Measurements from ENCODE around the gene UQCC5. TPM values are rescaled to one million over a fixed set of nuclear protein-coding genes. Genes with fewer than 3 reads are reported as not detected.

The UQCC5 gene
- total and polyA plus RNA-seq, 4 donors = 4.5 to 14.0 (median 8.1) TPM

DNA sequence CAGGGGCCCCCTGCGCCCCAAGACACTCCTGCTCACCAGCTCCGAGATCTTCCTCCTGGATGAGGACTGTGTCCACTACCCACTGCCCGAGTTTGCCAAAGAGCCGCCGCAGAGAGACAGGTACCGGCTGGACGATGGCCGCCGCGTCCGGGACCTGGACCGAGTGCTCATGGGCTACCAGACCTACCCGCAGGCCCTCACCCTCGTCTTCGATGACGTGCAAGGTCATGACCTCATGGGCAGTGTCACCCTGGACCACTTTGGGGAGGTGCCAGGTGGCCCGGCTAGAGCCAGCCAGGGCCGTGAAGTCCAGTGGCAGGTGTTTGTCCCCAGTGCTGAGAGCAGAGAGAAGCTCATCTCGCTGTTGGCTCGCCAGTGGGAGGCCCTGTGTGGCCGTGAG, 44.3 kb upstream of the UQCC5 start:
- no peak overlapping the region for H3K27ac ChIP-seq (ENCODE audit: low read depth in 1 of 2, low read length in 2 of 2)
- peaks cover 0 to 2% of the 10 kb centered on the region in 2 donors for H3K36me3 ChIP-seq (ENCODE audit: control insufficient read depth in 1 of 2, insufficient read depth in 2 of 2, low read length in 1 of 2)
- no peak for ATAC-seq (ENCODE audit: low FRiP score)

DNA sequence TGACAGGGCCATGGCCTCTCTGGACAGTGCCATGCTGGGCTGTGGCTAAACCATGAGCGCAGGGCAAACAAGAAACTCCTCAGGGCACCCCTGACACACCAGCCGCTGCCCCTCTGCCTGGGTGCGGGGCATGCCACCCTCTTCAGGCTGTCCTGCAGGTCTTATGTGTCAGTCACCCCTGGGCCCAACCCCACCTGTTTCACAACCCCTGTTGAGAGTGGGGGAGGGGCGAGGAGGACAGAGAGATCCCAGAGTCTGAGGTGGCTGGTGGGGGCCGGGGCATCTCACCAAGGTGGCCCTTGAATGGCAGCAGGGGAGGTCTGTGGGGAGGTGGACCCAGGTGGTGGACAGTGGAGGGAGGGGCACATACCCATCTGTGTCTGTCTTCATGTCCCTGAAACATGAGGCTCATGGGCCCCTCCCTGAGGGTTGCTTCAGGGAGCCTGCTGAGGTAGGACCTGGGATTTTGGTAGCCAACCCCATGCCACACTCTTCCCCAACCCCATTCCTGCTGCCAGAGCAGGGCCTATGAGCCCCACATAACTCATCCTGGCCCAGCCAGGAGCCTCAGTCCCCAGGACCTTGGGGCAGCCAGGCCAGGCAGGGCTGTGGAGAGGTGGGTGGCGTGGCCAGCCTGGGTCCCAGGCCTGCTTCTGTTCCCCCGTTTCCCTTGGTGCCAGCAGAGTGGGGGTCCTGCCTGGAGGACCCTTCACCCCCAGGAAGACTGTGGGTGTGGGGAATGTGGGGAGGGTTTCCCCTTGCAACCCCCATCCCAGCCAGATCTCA, 43.0 kb upstream of the UQCC5 start:
- ATAC-seq (ENCODE audit: low FRiP score) (no peak), DNase-seq (peak in 1 of 2 donors; percentile 75)
- H3K4me1 ChIP-seq (ENCODE audit: control insufficient read depth in 1 of 2, insufficient read depth in 2 of 2, low read length in 2 of 2) = no peaks in the 10 kb centered on the region
- WGBS, 2 donors = 89 to 90% methylated on average over 7 of the region's 7 CpGs
- H3K9me3 ChIP-seq (ENCODE audit: control insufficient read depth, low read length) = no peaks in the 10 kb centered on the region
- intact Hi-C loops (cut with DNase I) = no loop called here
- no peak overlapping the region for H3K4me3 ChIP-seq (ENCODE audit: low read length in 2 of 2)
- H3K36me3 ChIP-seq (ENCODE audit: control insufficient read depth in 1 of 2, insufficient read depth in 2 of 2, low read length in 1 of 2) = peaks cover 0 to 2% of the 10 kb centered on the region in 2 donors
- no peaks in the 10 kb centered on the region for H3K27me3 ChIP-seq (ENCODE audit: control insufficient read depth in 1 of 2, insufficient read depth in 2 of 2, low read length in 1 of 2)
- no peak overlapping the region for H3K27ac ChIP-seq (ENCODE audit: low read depth in 1 of 2, low read length in 2 of 2)

More for the DNA sequence above, 44.3 kb upstream of the UQCC5 start:
- Histone ChIP-seq H3K9me3 (ENCODE audit: control insufficient read depth, low read length) (no peaks in the 10 kb centered on the region), H3K4me3 (ENCODE audit: low read length in 2 of 2) (no peak overlapping the region), H3K27me3 (ENCODE audit: control insufficient read depth in 1 of 2, insufficient read depth in 2 of 2, low read length in 1 of 2) (no peaks in the 10 kb centered on the region), H3K4me1 (ENCODE audit: control insufficient read depth in 1 of 2, insufficient read depth in 2 of 2, low read length in 2 of 2) (no peaks in the 10 kb centered on the region)
- intact Hi-C loops (cut with DNase I) = no loop called here
- no peak for DNase-seq
- 90 to 92% methylated on average over 21 of the region's 21 CpGs for WGBS, 2 donors

DNA sequence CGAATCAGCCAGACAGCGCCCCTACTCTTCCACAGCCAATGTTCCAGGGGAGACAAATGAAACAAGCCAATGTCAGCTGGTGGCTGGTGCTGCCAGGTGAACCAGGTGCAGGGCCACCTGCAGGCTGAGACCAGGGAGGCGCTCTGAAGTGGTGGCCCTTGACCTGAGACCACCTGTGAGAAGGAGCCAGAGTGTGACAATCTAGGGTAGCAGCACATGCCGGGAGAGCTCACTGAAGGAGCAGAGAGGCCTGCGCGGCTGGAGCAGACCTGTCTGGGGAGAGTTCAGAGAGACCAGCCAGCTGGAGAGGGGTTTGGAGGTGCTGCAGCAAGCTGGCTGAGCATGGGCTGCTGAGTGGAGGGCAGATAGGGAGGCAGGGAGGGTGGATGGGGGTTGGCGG, 42.0 kb upstream of the UQCC5 start:
- 76 to 79% methylated on average over 7 of the region's 7 CpGs for WGBS, 2 donors
- no peaks in the 10 kb centered on the region for H3K4me1 ChIP-seq (ENCODE audit: control insufficient read depth in 1 of 2, insufficient read depth in 2 of 2, low read length in 2 of 2)
- intact Hi-C loops (cut with DNase I) = no loop called here
- ATAC-seq (ENCODE audit: low FRiP score) (no peak), DNase-seq (no peak)
- no peaks in the 10 kb centered on the region for H3K9me3 ChIP-seq (ENCODE audit: control insufficient read depth, low read length)
- no peak overlapping the region for H3K27ac ChIP-seq (ENCODE audit: low read depth in 1 of 2, low read length in 2 of 2)
- H3K27me3 ChIP-seq (ENCODE audit: control insufficient read depth in 1 of 2, insufficient read depth in 2 of 2, low read length in 1 of 2) = no peaks in the 10 kb centered on the region
- peaks cover 0 to 2% of the 10 kb centered on the region in 2 donors for H3K36me3 ChIP-seq (ENCODE audit: control insufficient read depth in 1 of 2, insufficient read depth in 2 of 2, low read length in 1 of 2)
- no peak overlapping the region for H3K4me3 ChIP-seq (ENCODE audit: low read length in 2 of 2)

DNA sequence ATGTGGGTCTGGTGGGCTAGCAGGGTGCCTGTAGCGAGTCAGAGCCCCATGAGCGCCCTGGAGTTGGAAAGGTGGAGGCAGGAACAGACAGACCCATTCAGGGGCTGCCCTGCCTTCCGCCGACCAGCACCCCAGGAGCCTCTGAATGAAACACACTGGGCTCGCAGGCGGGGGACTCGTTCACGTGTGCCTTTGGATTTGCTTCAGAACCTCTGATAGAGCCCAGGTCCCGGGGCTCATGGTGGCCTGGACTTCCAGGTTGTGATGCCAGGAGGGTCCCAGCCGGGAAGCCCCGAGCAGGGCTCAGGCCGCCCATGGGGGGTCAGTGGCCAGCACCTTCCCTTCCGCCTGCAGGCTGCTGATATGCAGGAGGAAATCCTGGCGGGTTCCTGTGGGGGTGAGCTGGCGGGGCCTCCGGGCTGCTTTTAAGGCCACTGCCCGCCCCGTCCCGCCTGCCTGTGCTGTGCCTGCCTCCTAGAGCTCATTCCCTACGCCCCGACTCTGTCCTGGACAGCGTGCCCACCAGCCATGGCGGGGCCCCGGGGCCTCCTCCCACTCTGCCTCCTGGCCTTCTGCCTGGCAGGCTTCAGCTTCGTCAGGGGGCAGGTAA, 41.4 kb upstream of the UQCC5 start, which contains the start of gene STAB1:
TSS of gene STAB1 (plus strand) at position 453 of the 610 bp plus-strand sequence. CDS start at position 529, 76 bp downstream.
- ATAC-seq (ENCODE audit: low FRiP score) (peak; percentile 35), DNase-seq (peak in 1 of 2 donors; percentile 68)
- Histone ChIP-seq H3K27ac (ENCODE audit: low read depth in 1 of 2, low read length in 2 of 2) (no peak within 1 kb of the TSS), H3K9me3 (ENCODE audit: control insufficient read depth, low read length) (no peaks in the 10 kb centered on the region), H3K4me1 (ENCODE audit: control insufficient read depth in 1 of 2, insufficient read depth in 2 of 2, low read length in 2 of 2) (no peaks in the 10 kb centered on the region), H3K36me3 (ENCODE audit: control insufficient read depth in 1 of 2, insufficient read depth in 2 of 2, low read length in 1 of 2) (peaks cover 0 to 2% of the 10 kb centered on the region in 2 donors), H3K27me3 (ENCODE audit: control insufficient read depth in 1 of 2, insufficient read depth in 2 of 2, low read length in 1 of 2) (no peaks in the 10 kb centered on the region), H3K4me3 (ENCODE audit: low read length in 2 of 2) (no peak within 1 kb of the TSS)
- 56 to 60% methylated on average over 25 of the region's 25 CpGs for WGBS, 2 donors
- intact Hi-C loops (cut with DNase I) = no loop called here

GRCh38 chr3:52495777-52496602, 40.4 kb upstream of the UQCC5 start:
- Histone ChIP-seq H3K9me3 (ENCODE audit: control insufficient read depth, low read length) (no peaks in the 10 kb centered on the region), H3K4me1 (ENCODE audit: control insufficient read depth in 1 of 2, insufficient read depth in 2 of 2, low read length in 2 of 2) (no peaks in the 10 kb centered on the region), H3K27me3 (ENCODE audit: control insufficient read depth in 1 of 2, insufficient read depth in 2 of 2, low read length in 1 of 2) (no peaks in the 10 kb centered on the region), H3K27ac (ENCODE audit: low read depth in 1 of 2, low read length in 2 of 2) (no peak overlapping the region), H3K36me3 (ENCODE audit: control insufficient read depth in 1 of 2, insufficient read depth in 2 of 2, low read length in 1 of 2) (peaks cover 0 to 2% of the 10 kb centered on the region in 2 donors), H3K4me3 (ENCODE audit: low read length in 2 of 2) (no peak overlapping the region)
- ATAC-seq (ENCODE audit: low FRiP score) (peak; percentile 24), DNase-seq (no peak)
- intact Hi-C loops (cut with DNase I) = no loop called here
- WGBS, 2 donors = 59 to 60% methylated on average over 16 of the region's 16 CpGs

- peak in 1 of 2 donors; percentile 87 for DNase-seq
- Histone ChIP-seq H3K9me3 (ENCODE audit: control insufficient read depth, low read length) (no peaks in the 10 kb centered on the region), H3K4me3 (ENCODE audit: low read length in 2 of 2) (no peak overlapping the region), H3K27me3 (ENCODE audit: control insufficient read depth in 1 of 2, insufficient read depth in 2 of 2, low read length in 1 of 2) (no peaks in the 10 kb centered on the region), H3K27ac (ENCODE audit: low read depth in 1 of 2, low read length in 2 of 2) (no peak overlapping the region), H3K4me1 (ENCODE audit: control insufficient read depth in 1 of 2, insufficient read depth in 2 of 2, low read length in 2 of 2) (no peaks in the 10 kb centered on the region), H3K36me3 (ENCODE audit: control insufficient read depth in 1 of 2, insufficient read depth in 2 of 2, low read length in 1 of 2) (no peaks in the 10 kb centered on the region)
- intact Hi-C loops (cut with DNase I) = no loop called here
- WGBS, 2 donors = 75 to 79% methylated on average over 24 of the region's 24 CpGs
- ATAC-seq (ENCODE audit: low FRiP score) = peak; percentile 21
Observed at GRCh38 chr3:52498137-52499054, 38.0 kb upstream of the UQCC5 start.

GRCh38 chr3:52501046-52501445, 35.4 kb upstream of the UQCC5 start:
- 89 to 91% methylated on average over 11 of the region's 11 CpGs for WGBS, 2 donors
- Histone ChIP-seq H3K4me3 (ENCODE audit: low read length in 2 of 2) (no peak overlapping the region), H3K27ac (ENCODE audit: low read depth in 1 of 2, low read length in 2 of 2) (no peak overlapping the region), H3K36me3 (ENCODE audit: control insufficient read depth in 1 of 2, insufficient read depth in 2 of 2, low read length in 1 of 2) (no peaks in the 10 kb centered on the region), H3K4me1 (ENCODE audit: control insufficient read depth in 1 of 2, insufficient read depth in 2 of 2, low read length in 2 of 2) (no peaks in the 10 kb centered on the region), H3K9me3 (ENCODE audit: control insufficient read depth, low read length) (no peaks in the 10 kb centered on the region), H3K27me3 (ENCODE audit: control insufficient read depth in 1 of 2, insufficient read depth in 2 of 2, low read length in 1 of 2) (no peaks in the 10 kb centered on the region)
- ATAC-seq (ENCODE audit: low FRiP score) (no peak), DNase-seq (no peak)
- intact Hi-C loops (cut with DNase I) = no loop called here

GRCh38 chr3:52502001-52502400, 34.4 kb upstream of the UQCC5 start:
- no peaks in the 10 kb centered on the region for H3K36me3 ChIP-seq (ENCODE audit: control insufficient read depth in 1 of 2, insufficient read depth in 2 of 2, low read length in 1 of 2)
- no peaks in the 10 kb centered on the region for H3K4me1 ChIP-seq (ENCODE audit: control insufficient read depth in 1 of 2, insufficient read depth in 2 of 2, low read length in 2 of 2)
- no peak overlapping the region for H3K27ac ChIP-seq (ENCODE audit: low read depth in 1 of 2, low read length in 2 of 2)
- ATAC-seq (ENCODE audit: low FRiP score) (no peak), DNase-seq (no peak)
- H3K9me3 ChIP-seq (ENCODE audit: control insufficient read depth, low read length) = no peaks in the 10 kb centered on the region
- H3K4me3 ChIP-seq (ENCODE audit: low read length in 2 of 2) = no peak overlapping the region
- H3K27me3 ChIP-seq (ENCODE audit: control insufficient read depth in 1 of 2, insufficient read depth in 2 of 2, low read length in 1 of 2) = no peaks in the 10 kb centered on the region
- intact Hi-C loops (cut with DNase I) = no loop called here
- 89 to 92% methylated on average over 11 of the region's 11 CpGs for WGBS, 2 donors
